ENCODE measurements around the gene UTP4.

The UTP4 gene

DNA sequence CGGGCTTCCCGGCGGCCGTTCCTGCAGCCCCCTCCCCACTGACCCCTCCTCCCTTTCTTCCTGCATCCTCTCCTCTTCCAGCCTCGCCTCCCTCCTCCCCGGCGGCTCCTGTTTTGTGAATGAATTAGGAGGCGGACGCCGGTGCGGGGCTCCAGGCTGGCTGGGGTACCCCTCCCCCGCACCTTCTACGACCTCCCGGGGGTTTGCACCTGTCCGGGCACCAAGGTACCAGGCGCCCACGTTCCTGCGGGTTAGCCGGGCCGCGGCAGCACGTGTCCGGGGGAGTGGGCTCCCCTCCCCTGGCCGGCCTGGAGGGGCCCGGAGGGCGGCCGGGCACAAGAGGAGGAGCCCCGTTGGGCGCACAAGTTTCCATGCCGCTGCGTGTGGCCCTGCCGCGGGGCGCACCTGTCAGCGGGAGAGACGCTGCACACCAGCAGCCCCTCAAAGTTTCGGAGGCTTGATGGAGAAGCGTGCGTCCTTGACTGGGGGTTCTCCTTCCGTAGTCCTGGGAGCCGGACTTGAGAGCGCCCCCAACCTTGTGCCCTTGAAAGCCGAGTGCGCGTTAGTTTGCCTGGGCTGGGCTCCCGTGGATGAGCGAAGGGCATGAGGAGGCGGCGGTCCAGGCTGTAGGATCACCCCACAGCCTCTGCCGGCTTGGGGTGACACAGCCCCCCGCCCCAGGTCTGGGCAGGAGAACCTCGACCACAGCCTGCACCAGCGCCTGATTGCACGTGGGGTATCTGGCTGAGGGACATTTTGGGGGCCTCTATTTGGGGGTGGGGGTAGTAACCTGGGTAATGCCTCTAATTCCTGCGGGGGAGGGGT lies 25.7 kb upstream of the UTP4 start:
- TF ChIP-seq, protein P1, sequence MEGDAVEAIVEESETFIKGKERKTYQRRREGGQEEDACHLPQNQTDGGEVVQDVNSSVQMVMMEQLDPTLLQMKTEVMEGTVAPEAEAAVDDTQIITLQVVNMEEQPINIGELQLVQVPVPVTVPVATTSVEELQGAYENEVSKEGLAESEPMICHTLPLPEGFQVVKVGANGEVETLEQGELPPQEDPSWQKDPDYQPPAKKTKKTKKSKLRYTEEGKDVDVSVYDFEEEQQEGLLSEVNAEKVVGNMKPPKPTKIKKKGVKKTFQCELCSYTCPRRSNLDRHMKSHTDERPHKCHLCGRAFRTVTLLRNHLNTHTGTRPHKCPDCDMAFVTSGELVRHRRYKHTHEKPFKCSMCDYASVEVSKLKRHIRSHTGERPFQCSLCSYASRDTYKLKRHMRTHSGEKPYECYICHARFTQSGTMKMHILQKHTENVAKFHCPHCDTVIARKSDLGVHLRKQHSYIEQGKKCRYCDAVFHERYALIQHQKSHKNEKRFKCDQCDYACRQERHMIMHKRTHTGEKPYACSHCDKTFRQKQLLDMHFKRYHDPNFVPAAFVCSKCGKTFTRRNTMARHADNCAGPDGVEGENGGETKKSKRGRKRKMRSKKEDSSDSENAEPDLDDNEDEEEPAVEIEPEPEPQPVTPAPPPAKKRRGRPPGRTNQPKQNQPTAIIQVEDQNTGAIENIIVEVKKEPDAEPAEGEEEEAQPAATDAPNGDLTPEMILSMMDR (IDR thresholded peaks at IDR 0.05; ENCODE audit: low read depth, low read length), result no peak
- no peak for DNase-seq (ENCODE audit: low read depth in 2 of 2)
- peak overlapping the region; percentile 51 to 59 for H3K4me3 ChIP-seq (replicated peaks in 1 of 2; ENCODE audit: low read depth in 2 of 2, low read length in 2 of 2)

DNA sequence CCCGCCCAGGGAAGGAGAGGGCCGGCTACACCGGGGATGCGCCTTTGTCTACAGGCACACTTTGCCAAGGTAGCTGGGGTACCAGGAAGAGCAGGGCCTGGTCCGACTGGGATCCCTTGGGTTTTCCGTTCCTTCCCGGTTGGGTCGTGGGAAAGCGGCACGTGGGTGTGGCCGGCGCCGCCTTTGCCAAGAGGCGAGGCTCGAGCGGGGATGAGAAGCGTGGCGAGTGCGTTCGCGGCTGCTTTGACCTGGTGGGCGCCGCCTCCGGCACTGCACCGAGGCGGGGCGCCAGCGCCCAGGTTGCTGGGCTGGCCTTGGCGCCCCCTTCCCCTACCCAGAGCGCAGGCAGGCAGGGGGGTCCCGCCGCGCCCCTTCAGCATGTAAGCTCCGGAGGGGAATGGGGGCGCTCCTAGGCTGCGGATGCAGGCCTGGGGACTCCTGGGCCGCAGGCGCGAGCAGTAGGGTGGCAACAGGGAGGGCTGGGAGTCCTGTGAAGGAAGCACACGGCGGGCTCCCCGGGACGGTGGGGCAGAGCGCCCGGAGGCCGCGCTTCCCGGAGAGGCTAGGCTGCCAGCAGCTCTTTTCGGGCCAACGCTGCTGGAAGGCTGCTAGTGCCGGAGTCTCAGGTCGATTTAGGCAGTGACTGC lies 25.0 kb upstream of the UTP4 start:
- TF ChIP-seq, protein P1 (IDR thresholded peaks at IDR 0.05; ENCODE audit: low read depth, low read length), result no peak
- peak in 1 of 2 donors; percentile 20 for DNase-seq (ENCODE audit: low read depth in 2 of 2)
- H3K4me3 ChIP-seq (replicated peaks in 1 of 2; ENCODE audit: low read depth in 2 of 2, low read length in 2 of 2), result peak overlapping the region; percentile 51 to 59

DNA sequence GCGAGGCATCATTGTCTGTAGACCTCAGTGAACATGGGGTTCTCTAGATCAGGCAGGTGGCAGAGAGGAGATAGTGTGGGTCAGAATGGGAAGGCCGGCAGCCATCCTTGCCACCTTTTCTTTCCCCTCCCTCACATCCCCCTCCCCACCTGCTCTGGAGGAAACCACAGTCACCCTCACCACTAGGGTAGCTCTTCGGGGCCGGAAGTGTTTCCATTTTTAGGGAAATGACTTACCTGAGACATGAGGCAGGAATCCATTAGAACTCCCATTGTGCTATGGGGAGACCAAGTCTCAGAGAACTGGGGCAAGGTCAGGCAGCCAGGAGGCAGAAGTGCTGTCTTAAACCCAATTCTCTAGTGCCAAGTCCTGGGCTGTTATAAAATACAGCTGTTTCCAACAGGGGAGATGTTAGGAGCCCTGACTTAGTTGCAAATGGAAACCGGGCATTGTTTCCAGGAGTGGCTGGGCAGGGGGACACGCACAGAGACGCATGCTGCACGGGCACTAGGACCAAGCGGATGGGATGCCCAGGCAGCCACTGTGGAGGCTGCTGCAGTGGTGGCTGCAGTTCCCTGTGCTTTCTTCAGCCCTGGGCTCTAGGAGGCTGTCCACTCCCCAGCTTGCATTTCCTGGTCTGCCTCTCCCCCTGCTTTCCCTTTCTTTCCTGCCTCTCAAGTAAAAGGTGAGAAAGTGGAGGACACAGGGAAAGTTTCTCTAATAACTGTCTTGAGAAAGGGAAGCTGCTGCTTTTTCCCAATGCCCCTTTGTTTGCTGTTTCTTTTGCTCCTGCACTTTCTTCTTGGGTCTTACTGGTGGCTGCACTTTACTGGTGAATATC lies 24.2 kb upstream of the UTP4 start:
- TF ChIP-seq, protein P1 (IDR thresholded peaks at IDR 0.05; ENCODE audit: low read depth, low read length), result no peak
- DNase-seq (ENCODE audit: low read depth in 2 of 2), result no peak
- no peak overlapping the region for H3K4me3 ChIP-seq (replicated peaks in 1 of 2; ENCODE audit: low read depth in 2 of 2, low read length in 2 of 2)

DNA sequence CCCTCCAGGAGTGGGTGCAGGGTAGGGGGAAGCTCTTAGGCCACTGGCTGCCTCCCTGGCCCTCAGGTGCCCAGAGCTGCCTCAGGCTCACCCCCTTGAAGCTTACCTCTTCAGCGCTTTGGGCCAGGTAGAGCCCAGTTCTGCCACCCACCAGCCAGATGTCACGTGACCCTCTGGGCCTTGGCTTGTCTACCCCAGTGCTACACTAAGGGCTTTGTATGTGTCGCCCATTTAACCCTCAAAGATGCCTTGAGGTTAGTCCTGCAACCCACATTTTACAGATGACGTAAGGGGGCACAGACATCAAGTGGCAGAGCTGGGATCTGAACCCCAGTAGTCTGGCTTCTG lies 23.6 kb upstream of the UTP4 start:
- DNase-seq (ENCODE audit: low read depth in 2 of 2), result no peak
- TF ChIP-seq, protein P1 (IDR thresholded peaks at IDR 0.05; ENCODE audit: low read depth, low read length), result no peak
- H3K4me3 ChIP-seq (replicated peaks in 1 of 2; ENCODE audit: low read depth in 2 of 2, low read length in 2 of 2), result no peak overlapping the region

DNA sequence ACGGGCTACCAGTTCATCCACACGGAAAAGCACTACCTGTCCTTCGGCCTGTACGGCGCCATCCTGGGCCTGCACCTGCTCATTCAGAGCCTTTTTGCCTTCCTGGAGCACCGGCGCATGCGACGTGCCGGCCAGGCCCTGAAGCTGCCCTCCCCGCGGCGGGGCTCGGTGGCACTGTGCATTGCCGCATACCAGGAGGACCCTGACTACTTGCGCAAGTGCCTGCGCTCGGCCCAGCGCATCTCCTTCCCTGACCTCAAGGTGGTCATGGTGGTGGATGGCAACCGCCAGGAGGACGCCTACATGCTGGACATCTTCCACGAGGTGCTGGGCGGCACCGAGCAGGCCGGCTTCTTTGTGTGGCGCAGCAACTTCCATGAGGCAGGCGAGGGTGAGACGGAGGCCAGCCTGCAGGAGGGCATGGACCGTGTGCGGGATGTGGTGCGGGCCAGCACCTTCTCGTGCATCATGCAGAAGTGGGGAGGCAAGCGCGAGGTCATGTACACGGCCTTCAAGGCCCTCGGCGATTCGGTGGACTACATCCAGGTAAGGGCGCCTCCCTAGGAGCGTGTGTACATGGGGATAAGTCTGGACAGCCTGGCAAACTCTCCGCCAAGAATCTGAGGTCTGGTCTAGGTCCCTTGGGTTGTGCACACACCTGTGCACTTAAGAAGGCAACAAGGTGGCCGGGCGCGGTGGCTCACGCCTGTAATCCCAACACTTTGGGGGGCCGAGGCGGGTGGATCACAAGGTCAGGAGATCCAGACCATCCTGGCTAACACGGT lies 22.8 kb upstream of the UTP4 start:
- no peak for DNase-seq (ENCODE audit: low read depth in 2 of 2)
- H3K4me3 ChIP-seq (replicated peaks in 1 of 2; ENCODE audit: low read depth in 2 of 2, low read length in 2 of 2), result no peak overlapping the region

More for the DNA sequence above, 22.8 kb upstream of the UTP4 start:
- TF ChIP-seq, protein P1 (IDR thresholded peaks at IDR 0.05; ENCODE audit: low read depth, low read length), result no peak

All from cardiac fibroblast (primary cell).